Activated naive CD4-positive, alpha-beta T cell treated with Interleukin-2 at 50 U/mL for 16 hours (primary cell): Measurements from ENCODE around the gene SIVA1.

Experiments
- DNase-seq: peaks from one replicate; pipeline ENCODE4 v3.0.0-alpha.2; 2020

Gene SIVA1

GRCh38 chr14:104771918-104772706 is 19.2 kb downstream of the SIVA1 start:
- no peak for DNase-seq

GRCh38 chr14:104772707-104773504 is 20.0 kb downstream of the SIVA1 start:
- no peak for DNase-seq

GRCh38 chr14:104773505-104774452 is 20.8 kb downstream of the SIVA1 start:
- no peak for DNase-seq

- DNase-seq: no peak
Measured at GRCh38 chr14:104774453-104775072, 21.6 kb downstream of the SIVA1 start.

- DNase-seq: no peak
Measured at GRCh38 chr14:104775073-104775489, 22.1 kb downstream of the SIVA1 start.

GRCh38 chr14:104776481-104776880 is 23.5 kb downstream of the SIVA1 start:
- no peak for DNase-seq

GRCh38 chr14:104776961-104777807 is 24.2 kb downstream of the SIVA1 start:
- no peak for DNase-seq

GRCh38 chr14:104777808-104778249 is 24.9 kb downstream of the SIVA1 start:
- DNase-seq: no peak

- no peak for DNase-seq
Measured at GRCh38 chr14:104778694-104779331, 25.9 kb downstream of the SIVA1 start.

GRCh38 chr14:104779776-104780512 is 27.0 kb downstream of the SIVA1 start:
- DNase-seq: no peak

GRCh38 chr14:104780513-104781030 is 27.6 kb downstream of the SIVA1 start:
- DNase-seq: no peak

GRCh38 chr14:104781271-104782077 is 28.5 kb downstream of the SIVA1 start:
- DNase-seq: no peak

- DNase-seq: no peak
Measured at GRCh38 chr14:104782086-104782807, 29.3 kb downstream of the SIVA1 start.

GRCh38 chr14:104782808-104783139 is 29.8 kb downstream of the SIVA1 start:
- DNase-seq: no peak

- DNase-seq: no peak
Measured at GRCh38 chr14:104783484-104784217, 30.7 kb downstream of the SIVA1 start.

GRCh38 chr14:104784218-104784568 is 31.2 kb downstream of the SIVA1 start:
- DNase-seq: no peak

GRCh38 chr14:104784846-104785707 is 32.1 kb downstream of the SIVA1 start:
- DNase-seq: no peak
